CD4-positive, alpha-beta T cell treated with Interleukin-1 beta for 1 hour (primary cell): ENCODE measurements around the gene RPP40.
"Not testable (repeated sequence)": the region's sequence is repeated elsewhere in the genome, so short reads cannot be mapped to it uniquely, and the experiment has no call there.

Source experiments
- DNase-seq, 2 donors: peaks; one replicate each; pipeline ENCODE4 v3.0.0-alpha.2; 2020 to 2022

Gene RPP40

GRCh38 chr6:5003604-5004372, at the start of gene RPP40:
RPP40 (minus strand) TSS chr6:5004037; CDS start chr6:5004002, 35 bp downstream.
- peak; percentile 97 to 98 for DNase-seq

GRCh38 chr6:5053038-5053437, 49.2 kb upstream of the RPP40 start:
- no peak for DNase-seq

GRCh38 chr6:5051394-5051793, 47.6 kb upstream of the RPP40 start:
- DNase-seq, result no peak

- DNase-seq, result no peak
Observed at GRCh38 chr6:5050009-5050408, 46.2 kb upstream of the RPP40 start.

- no peak for DNase-seq
Observed at GRCh38 chr6:5046430-5046829, 42.6 kb upstream of the RPP40 start.

GRCh38 chr6:5045416-5045815, 41.6 kb upstream of the RPP40 start:
- no peak for DNase-seq

GRCh38 chr6:5044866-5045265, 41.0 kb upstream of the RPP40 start:
- DNase-seq, result no peak

- no peak for DNase-seq
Observed at GRCh38 chr6:5042436-5042835, 38.6 kb upstream of the RPP40 start.

- DNase-seq, result no peak
Observed at GRCh38 chr6:5041955-5042354, 38.1 kb upstream of the RPP40 start.

GRCh38 chr6:5036269-5036668, 32.4 kb upstream of the RPP40 start:
- no peak for DNase-seq

- no peak for DNase-seq
Observed at GRCh38 chr6:5034736-5035135, 30.9 kb upstream of the RPP40 start.

GRCh38 chr6:5034328-5034727, 30.5 kb upstream of the RPP40 start:
- DNase-seq, result peak in 1 of 2 donors; percentile 23

- DNase-seq, result not testable (repeated sequence)
Observed at GRCh38 chr6:5033214-5033904, 29.5 kb upstream of the RPP40 start.

GRCh38 chr6:5032706-5033105, 28.9 kb upstream of the RPP40 start:
- not testable (repeated sequence) for DNase-seq

GRCh38 chr6:5031150-5031549, 27.3 kb upstream of the RPP40 start:
- DNase-seq, result no peak

GRCh38 chr6:5030596-5031136, 26.8 kb upstream of the RPP40 start:
- DNase-seq, result peak; percentile 70 to 73

GRCh38 chr6:5029609-5030008, 25.8 kb upstream of the RPP40 start:
- no peak for DNase-seq

GRCh38 chr6:5028921-5029320, 25.1 kb upstream of the RPP40 start:
- DNase-seq, result no peak

GRCh38 chr6:5028301-5028700, 24.5 kb upstream of the RPP40 start:
- DNase-seq, result no peak

- DNase-seq, result no peak
Observed at GRCh38 chr6:5025911-5026819, 22.3 kb upstream of the RPP40 start.

- DNase-seq, result no peak
Observed at GRCh38 chr6:5023923-5024322, 20.1 kb upstream of the RPP40 start.

- no peak for DNase-seq
Observed at GRCh38 chr6:5020142-5020541, 16.3 kb upstream of the RPP40 start.

GRCh38 chr6:5014072-5014561, 10.3 kb upstream of the RPP40 start:
- DNase-seq, result no peak
